Left lung (tissue), 10 donors: ENCODE measurements around the gene DBN1. TPM values are rescaled to one million over a fixed set of nuclear protein-coding genes. Genes with fewer than 3 reads are reported as not detected.

Experiments
- ATAC-seq: fragments of 200-7000 bp; cut with Tn5 transposase; one replicate; pipeline ENCODE4 v1.9.1; 2020; ENCODE audit warnings: moderate library complexity
- DNase-seq, 4 donors: peaks; one replicate each; pipeline ENCODE4 v3.0.0-alpha.2; 2013 to 2020
- H3K27ac ChIP-seq, 2 donors: fragments of 200-600 bp; sonication (generic) in 1 of 2; one replicate each; pipeline versions ENCODE4 v1.5.0 to v1.8.0; 2020 to 2021
- H3K27me3 ChIP-seq, 2 donors: fragments of 200-600 bp; sonication (generic) in 1 of 2; one replicate each; pipeline versions ENCODE4 v1.5.0 to v1.8.0; 2020 to 2021
- H3K36me3 ChIP-seq, 2 donors: fragments of 200-600 bp; sonication (generic) in 1 of 2; one replicate each; pipeline versions ENCODE4 v1.5.0 to v1.8.0; 2020 to 2021
- H3K4me1 ChIP-seq, 2 donors: fragments of 200-600 bp; one replicate each; pipeline ENCODE4 v1.8.0; 2021
- H3K4me3 ChIP-seq, 2 donors: fragments of 200-600 bp; sonication (generic) in 1 of 2; one replicate each; pipeline versions ENCODE4 v1.5.0 to v1.8.0; 2020 to 2021; ENCODE audit warnings: mild to moderate bottlenecking in 1 of 2
- H3K9me3 ChIP-seq, 2 donors: fragments of 200-600 bp; sonication (generic) in 1 of 2; one replicate each; pipeline versions ENCODE4 v1.5.0 to v1.8.0; 2020 to 2021
- intact Hi-C, 2 donors: fragments of 100-400 bp; cut with DNase I; formaldehyde crosslinking; loops; one replicate each; pipeline versions ENCODE4 v1.11.2 to v1.14.2; 2022
- polyA plus RNA-seq, 6 donors: library from polyadenylated mRNA; unstranded; fragments of 120-200 nt; gene quantifications; one replicate each; pipeline ENCODE4 v1.2.1, GENCODE V29; 2013; ENCODE audit not compliant: insufficient read length in 6 of 6
- total RNA-seq, 2 donors: library from RNA; stranded (reverse); fragmentation: NEBNext Ultra II Directional; extraction: Animal tissue kit (Norgen Biotek cat#: 25700); gene quantifications; one replicate each; pipeline ENCODE4 v1.2.1, GENCODE V29; 2021
- TF ChIP-seq, protein P1 (sequence below), 2 donors: fragments of 200-600 bp; sonication (generic) in 1 of 2; IDR thresholded peaks; one replicate each; pipeline versions ENCODE4 v1.5.0 to v1.8.0; 2021; ENCODE audit warnings: antibody characterized with exemption in 2 of 2
- donor health status: DM: no; HTN: yes; CAD: no.
- donor health status: DM: no; HTN: no; CAD: no.

The DBN1 gene
- total and polyA plus RNA-seq, 8 donors: 43.2 to 207 (median 148) TPM

DNA sequence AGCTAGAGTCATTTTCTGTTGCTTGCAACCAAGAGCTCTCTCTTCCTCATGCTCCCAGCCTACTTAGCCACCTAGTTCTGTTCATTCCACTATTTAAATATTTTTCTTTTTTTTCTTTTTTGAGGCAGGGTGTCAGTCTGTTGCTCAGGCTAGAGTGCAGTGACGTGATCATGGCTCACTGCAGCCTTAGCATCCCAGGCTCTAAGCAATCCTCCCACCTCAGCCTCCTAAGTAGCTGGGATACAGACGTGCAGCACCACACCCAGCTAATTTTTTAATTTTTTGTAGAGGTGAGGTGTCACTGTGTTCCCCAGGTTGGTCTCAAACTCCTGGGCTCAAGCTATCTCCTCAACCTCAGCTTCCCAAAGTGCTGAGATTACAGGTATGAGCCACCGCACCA, 59.0 kb downstream of the DBN1 start:
- Histone ChIP-seq H3K27ac (no peak overlapping the region), H3K4me1 (peaks cover 0 to 40% of the 10 kb centered on the region in 2 donors), H3K27me3 (no peaks in the 10 kb centered on the region), H3K4me3 (no peak overlapping the region), H3K36me3 (no peaks in the 10 kb centered on the region), H3K9me3 (no peaks in the 10 kb centered on the region)
- TF ChIP-seq, protein P1, sequence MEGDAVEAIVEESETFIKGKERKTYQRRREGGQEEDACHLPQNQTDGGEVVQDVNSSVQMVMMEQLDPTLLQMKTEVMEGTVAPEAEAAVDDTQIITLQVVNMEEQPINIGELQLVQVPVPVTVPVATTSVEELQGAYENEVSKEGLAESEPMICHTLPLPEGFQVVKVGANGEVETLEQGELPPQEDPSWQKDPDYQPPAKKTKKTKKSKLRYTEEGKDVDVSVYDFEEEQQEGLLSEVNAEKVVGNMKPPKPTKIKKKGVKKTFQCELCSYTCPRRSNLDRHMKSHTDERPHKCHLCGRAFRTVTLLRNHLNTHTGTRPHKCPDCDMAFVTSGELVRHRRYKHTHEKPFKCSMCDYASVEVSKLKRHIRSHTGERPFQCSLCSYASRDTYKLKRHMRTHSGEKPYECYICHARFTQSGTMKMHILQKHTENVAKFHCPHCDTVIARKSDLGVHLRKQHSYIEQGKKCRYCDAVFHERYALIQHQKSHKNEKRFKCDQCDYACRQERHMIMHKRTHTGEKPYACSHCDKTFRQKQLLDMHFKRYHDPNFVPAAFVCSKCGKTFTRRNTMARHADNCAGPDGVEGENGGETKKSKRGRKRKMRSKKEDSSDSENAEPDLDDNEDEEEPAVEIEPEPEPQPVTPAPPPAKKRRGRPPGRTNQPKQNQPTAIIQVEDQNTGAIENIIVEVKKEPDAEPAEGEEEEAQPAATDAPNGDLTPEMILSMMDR (IDR thresholded peaks at IDR 0.05): no peak
- DNase-seq: no peak
- intact Hi-C loops: no loop called here
- ATAC-seq: no peak

DNA sequence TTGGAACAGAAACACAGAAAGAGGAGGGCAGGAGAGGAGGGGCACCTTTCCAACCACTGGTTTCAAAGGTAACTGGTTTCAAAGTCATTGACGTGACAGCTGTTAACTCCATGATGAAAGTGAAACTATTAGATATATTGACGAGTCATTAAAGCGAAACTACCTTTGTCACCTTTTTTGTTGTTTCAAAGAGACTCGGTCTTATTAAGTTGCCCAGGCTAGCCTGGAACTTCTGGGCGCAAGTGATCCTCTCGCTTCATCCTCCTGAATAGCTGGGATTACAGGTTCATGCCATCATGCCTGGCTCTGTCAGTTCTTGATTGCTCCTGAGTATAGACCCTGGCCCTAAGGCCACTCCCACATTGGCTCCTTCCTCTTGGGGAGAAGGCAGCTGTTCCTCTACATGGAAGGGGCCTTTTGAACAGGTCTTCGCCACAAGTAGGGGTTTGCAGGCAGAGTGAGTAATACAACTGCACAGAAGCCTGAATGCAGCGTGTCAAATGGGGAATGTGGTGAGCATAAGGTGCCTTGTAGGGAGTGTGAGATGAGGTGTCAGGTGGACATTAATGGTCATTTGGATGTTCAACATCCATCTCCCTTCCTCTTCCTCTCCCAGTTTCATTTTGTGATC, 60.7 kb downstream of the DBN1 start:
- TF ChIP-seq, protein P1 (IDR thresholded peaks at IDR 0.05): no peak
- intact Hi-C loops: no loop called here
- ATAC-seq (no peak), DNase-seq (no peak)
- Histone ChIP-seq H3K9me3 (no peaks in the 10 kb centered on the region), H3K4me3 (no peak overlapping the region), H3K36me3 (no peaks in the 10 kb centered on the region), H3K4me1 (peaks cover 0 to 33% of the 10 kb centered on the region in 2 donors), H3K27ac (no peak overlapping the region), H3K27me3 (no peaks in the 10 kb centered on the region)

DNA sequence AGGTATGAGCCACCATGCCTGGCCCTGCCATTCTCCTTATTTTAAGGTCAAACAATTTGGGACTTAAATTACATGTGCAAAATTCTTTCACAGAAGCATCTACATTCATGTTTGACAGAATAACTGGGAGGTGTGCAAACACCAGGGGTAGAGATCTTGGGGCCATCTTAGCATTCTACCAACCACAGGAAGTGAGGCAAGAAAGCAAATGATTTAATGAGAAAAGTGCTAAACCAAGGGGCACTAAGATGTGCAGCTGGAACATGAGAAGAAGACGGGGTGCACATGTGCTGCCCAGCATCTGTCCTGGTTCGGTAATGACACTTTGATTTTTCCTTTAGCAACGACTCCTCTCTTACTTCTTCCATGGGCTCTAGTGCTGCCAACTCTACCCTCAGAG, 62.9 kb downstream of the DBN1 start:
- Histone ChIP-seq H3K27me3 (peaks cover 0 to 2% of the 10 kb centered on the region in 2 donors), H3K4me3 (no peak overlapping the region), H3K4me1 (peaks cover 0 to 21% of the 10 kb centered on the region in 2 donors), H3K27ac (no peak overlapping the region), H3K36me3 (no peaks in the 10 kb centered on the region), H3K9me3 (no peaks in the 10 kb centered on the region)
- intact Hi-C loops: no loop called here
- no peak for ATAC-seq
- TF ChIP-seq, protein P1 (IDR thresholded peaks at IDR 0.05): no peak
- DNase-seq: no peak

DNA sequence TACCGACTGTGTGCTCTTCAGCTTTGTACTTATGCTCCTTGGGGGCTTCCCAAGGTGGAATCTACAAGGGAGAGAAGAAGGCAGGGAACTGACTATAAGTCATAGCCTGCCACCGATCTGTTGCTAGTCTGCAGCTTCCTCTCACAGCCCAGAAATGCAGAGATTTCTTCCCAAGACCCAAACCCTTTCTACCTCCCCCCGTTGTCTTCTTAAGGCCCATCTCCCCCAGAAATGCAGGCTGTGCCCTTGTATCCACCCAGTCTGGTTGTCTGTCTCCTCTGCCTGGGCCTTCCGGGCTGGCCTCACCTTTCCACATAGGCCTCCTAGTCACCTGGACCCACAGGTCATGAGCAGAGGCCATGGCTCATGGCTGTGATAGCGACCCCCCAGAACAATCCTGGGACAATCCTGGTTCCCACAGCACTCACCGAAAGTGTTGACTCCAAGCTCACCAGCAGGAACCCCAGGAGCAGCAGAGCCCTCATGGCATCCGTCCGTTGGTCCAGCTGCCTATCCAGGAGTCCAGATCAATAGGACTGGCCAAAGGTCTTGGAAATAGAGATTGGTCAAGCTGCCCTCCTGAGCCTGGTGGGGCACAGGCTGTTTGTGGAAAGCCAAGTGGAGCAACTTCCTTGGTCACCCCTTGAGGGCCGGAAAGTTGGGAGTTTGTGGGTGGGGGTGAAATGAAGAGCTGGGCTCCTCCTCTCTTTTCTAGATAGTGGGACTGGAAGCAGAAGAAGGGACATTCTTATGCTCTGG, 64.2 kb downstream of the DBN1 start, which contains the start of gene F12:
F12 (minus strand) TSS at position 522 of the 759 bp plus-strand sequence; CDS start at position 485, 37 bp downstream.
- TF ChIP-seq, protein P1 (IDR thresholded peaks at IDR 0.05): no peak
- no peak within 1 kb of the TSS for H3K4me3 ChIP-seq
- ATAC-seq (no peak), DNase-seq (no peak)
- no peaks in the 10 kb centered on the region for H3K36me3 ChIP-seq
- H3K27ac ChIP-seq: no peak within 1 kb of the TSS
- H3K4me1 ChIP-seq: peaks cover 7 to 32% of the 10 kb centered on the region in 2 donors
- peaks cover 0 to 11% of the 10 kb centered on the region in 2 donors for H3K27me3 ChIP-seq
- intact Hi-C loops: no loop called here
- no peaks in the 10 kb centered on the region for H3K9me3 ChIP-seq

Other genes starting within 250 kb of the DBN1 start
- gene RAB24, start 169.9 kb downstream of the DBN1 start, total RNA-seq: 10 to 100 TPM; 30.3 to 36.2 TPM
- 10 to 100 TPM; 24.2 to 39.7 (median 28.4) TPM for gene RAB24, start 169.9 kb downstream of the DBN1 start, polyA plus RNA-seq
- 100 to 1,000 TPM in 1 of 2 donors, 10 to 100 TPM in 1; 87.8 to 154 TPM for gene PRELID1, start 169.8 kb downstream of the DBN1 start, total RNA-seq
- gene PRELID1, start 169.8 kb downstream of the DBN1 start, polyA plus RNA-seq: 100 to 1,000 TPM in 1 of 6 donors, 10 to 100 TPM in 5; 72.3 to 103 (median 84.8) TPM
- 10 to 100 TPM; 10.8 to 12.4 TPM for gene MXD3, start 161.7 kb downstream of the DBN1 start, total RNA-seq
- 10 to 100 TPM; 17.0 to 36.5 (median 24.4) TPM for gene MXD3, start 161.7 kb downstream of the DBN1 start, polyA plus RNA-seq
- 100 to 1,000 TPM; 133 to 155 TPM for gene LMAN2, start 122.0 kb downstream of the DBN1 start, total RNA-seq
- gene LMAN2, start 122.0 kb downstream of the DBN1 start, polyA plus RNA-seq: 100 to 1,000 TPM; 101 to 118 (median 106) TPM
- gene RGS14, start 115.7 kb downstream of the DBN1 start, total RNA-seq: 10 to 100 TPM; 14.2 to 28.2 TPM
- gene RGS14, start 115.7 kb downstream of the DBN1 start, polyA plus RNA-seq: 1 to 10 TPM; 4.0 to 8.5 (median 6.4) TPM
- gene SLC34A1, start 89.2 kb downstream of the DBN1 start, total RNA-seq: not detected
- 1 to 10 TPM in 1 of 6 donors, under 1 TPM in 4, not detected in 1; 0.18 to 1.7 (median 0.36) TPM for gene SLC34A1, start 89.2 kb downstream of the DBN1 start, polyA plus RNA-seq
- not detected for gene PFN3, start 73.0 kb downstream of the DBN1 start, total RNA-seq
- not detected for gene PFN3, start 73.0 kb downstream of the DBN1 start, polyA plus RNA-seq
- 1 to 10 TPM in 1 of 2 donors, under 1 TPM in 1; 0.63 to 1.1 TPM for gene F12, start 64.1 kb downstream of the DBN1 start, total RNA-seq
- gene F12, start 64.1 kb downstream of the DBN1 start, polyA plus RNA-seq: under 1 TPM in 5 of 6 donors, not detected in 1; 0.20 to 0.37 (median 0.31) TPM
- 10 to 100 TPM; 32.3 to 57.1 TPM for gene GRK6, start 47.0 kb downstream of the DBN1 start, total RNA-seq
- 10 to 100 TPM; 15.7 to 26.0 (median 23.6) TPM for gene GRK6, start 47.0 kb downstream of the DBN1 start, polyA plus RNA-seq
- gene PRR7, start 26.8 kb downstream of the DBN1 start, total RNA-seq: 1 to 10 TPM; 2.7 to 4.1 TPM
- gene PRR7, start 26.8 kb downstream of the DBN1 start, polyA plus RNA-seq: 1 to 10 TPM in 2 of 6 donors, under 1 TPM in 4; 0.30 to 1.5 (median 0.76) TPM
- 100 to 1,000 TPM; 107 to 141 TPM for gene PDLIM7, start 24.0 kb upstream of the DBN1 start, total RNA-seq
- gene PDLIM7, start 24.0 kb upstream of the DBN1 start, polyA plus RNA-seq: 100 to 1,000 TPM in 1 of 6 donors, 10 to 100 TPM in 5; 60.9 to 115 (median 82.3) TPM
- 10 to 100 TPM; 18.2 to 90.5 TPM for gene DOK3, start 36.2 kb upstream of the DBN1 start, total RNA-seq
- 1 to 10 TPM; 5.8 to 7.4 (median 6.7) TPM for gene DOK3, start 36.2 kb upstream of the DBN1 start, polyA plus RNA-seq
- gene DDX41, start 43.3 kb upstream of the DBN1 start, total RNA-seq: 10 to 100 TPM; 65.9 to 86.7 TPM
- 10 to 100 TPM; 77.1 to 90.2 (median 81.9) TPM for gene DDX41, start 43.3 kb upstream of the DBN1 start, polyA plus RNA-seq
- 10 to 100 TPM; 64.3 to 73.9 TPM for gene FAM193B, start 80.9 kb upstream of the DBN1 start, total RNA-seq
- 100 to 1,000 TPM in 3 of 6 donors, 10 to 100 TPM in 3; 82.5 to 112 (median 101) TPM for gene FAM193B, start 80.9 kb upstream of the DBN1 start, polyA plus RNA-seq
- 100 to 1,000 TPM; 200 to 221 TPM for gene TMED9, start 118.6 kb upstream of the DBN1 start, total RNA-seq
- gene TMED9, start 118.6 kb upstream of the DBN1 start, polyA plus RNA-seq: 100 to 1,000 TPM; 120 to 149 (median 134) TPM
- 10 to 100 TPM; 23.8 to 26.6 TPM for gene B4GALT7, start 126.5 kb upstream of the DBN1 start, total RNA-seq
- 10 to 100 TPM; 19.8 to 27.4 (median 22.0) TPM for gene B4GALT7, start 126.5 kb upstream of the DBN1 start, polyA plus RNA-seq